ENCODE data around the gene AMER3.

AMER3 gene

GRCh38 chr2:130786076-130786475 lies 30.7 kb downstream of the AMER3 start:
- DNase-seq = no peak

- no peak for DNase-seq
Observed at GRCh38 chr2:130787841-130788240, 32.5 kb downstream of the AMER3 start.

GRCh38 chr2:130790312-130790711 lies 35.0 kb downstream of the AMER3 start:
- no peak for DNase-seq

GRCh38 chr2:130790804-130791616 lies 35.7 kb downstream of the AMER3 start:
- DNase-seq = no peak

- DNase-seq = no peak
Observed at GRCh38 chr2:130791617-130791939, 36.2 kb downstream of the AMER3 start.

GRCh38 chr2:130795431-130795830 lies 40.1 kb downstream of the AMER3 start:
- DNase-seq = no peak

GRCh38 chr2:130796290-130796689 lies 41.0 kb downstream of the AMER3 start:
- DNase-seq = no peak

GRCh38 chr2:130797493-130798435 lies 42.4 kb downstream of the AMER3 start:
- DNase-seq = peak; percentile 94

- no peak for DNase-seq
Observed at GRCh38 chr2:130798472-130799218, 43.3 kb downstream of the AMER3 start.

- DNase-seq = no peak
Observed at GRCh38 chr2:130799295-130799694, 44.0 kb downstream of the AMER3 start.

- DNase-seq = no peak
Observed at GRCh38 chr2:130805613-130806012, 50.3 kb downstream of the AMER3 start.

- no peak for DNase-seq
Observed at GRCh38 chr2:130806370-130806769, 51.0 kb downstream of the AMER3 start.

GRCh38 chr2:130807659-130808385 lies 52.5 kb downstream of the AMER3 start:
- DNase-seq = no peak

GRCh38 chr2:130808482-130809268 lies 53.3 kb downstream of the AMER3 start:
- no peak for DNase-seq

- no peak for DNase-seq
Observed at GRCh38 chr2:130810490-130810889, 55.1 kb downstream of the AMER3 start.

- no peak for DNase-seq
Observed at GRCh38 chr2:130813722-130814121, 58.4 kb downstream of the AMER3 start.

GRCh38 chr2:130814931-130815680 lies 59.8 kb downstream of the AMER3 start:
- DNase-seq = no peak
